SK-N-SH treated with all-trans-retinoic acid at 6 μM for 48 hours (cell line): ENCODE data around the gene NKX6-2.

Experiments
- ATAC-seq: fragments of 200-7000 bp; cut with Tn5 transposase; 3 replicates; pipeline ENCODE4 v1.9.1; 2020; ENCODE audit warnings: mild to moderate bottlenecking, moderate library complexity
- ARNTL ChIP-seq: fragments of 450-650 bp; formaldehyde crosslinking; IDR thresholded peaks from 2 replicates; pipeline ENCODE4 v1.5.0; 2020; ENCODE audit warnings: low read depth, mild to moderate bottlenecking, moderate library complexity, borderline replicate concordance
- BACH2 ChIP-seq: fragments of 250-450 bp; sonication (Bioruptor Pico); IDR thresholded peaks from 2 replicates; pipeline ENCODE4 v1.9.0; 2021; ENCODE audit warnings: mild to moderate bottlenecking, borderline replicate concordance
- CREB5 ChIP-seq: fragments of 250-450 bp; sonication (Bioruptor Pico); IDR thresholded peaks from 2 replicates; pipeline ENCODE4 v1.5.1; 2020; ENCODE audit warnings: low read depth, mild to moderate bottlenecking, moderate library complexity
- CSDC2 ChIP-seq: fragments of 250-450 bp; sonication (Bioruptor Pico); IDR thresholded peaks from 2 replicates; pipeline ENCODE4 v1.5.0; 2020; ENCODE audit warnings: mild to moderate bottlenecking, moderate library complexity
- CSRNP3 ChIP-seq: fragments of 250-450 bp; sonication (Bioruptor Pico); IDR thresholded peaks from 2 replicates; pipeline ENCODE4 v1.5.1; 2021; ENCODE audit warnings: mild to moderate bottlenecking, moderate library complexity
- ESRRG ChIP-seq: fragments of 250-450 bp; sonication (Bioruptor Pico); IDR thresholded peaks from 2 replicates; pipeline ENCODE4 v1.6.1; 2021; ENCODE audit warnings: mild to moderate bottlenecking
- GLIS3 ChIP-seq: fragments of 250-450 bp; sonication (Bioruptor Pico); IDR thresholded peaks from 2 replicates; pipeline ENCODE4 v1.5.0; 2020; ENCODE audit warnings: mild to moderate bottlenecking, moderate library complexity
- PATZ1 ChIP-seq: fragments of 250-450 bp; sonication (Bioruptor Pico); IDR thresholded peaks from 2 replicates; pipeline ENCODE4 v1.8.0; 2020; ENCODE audit warnings: mild to moderate bottlenecking, moderate library complexity, borderline replicate concordance
- POU6F1 ChIP-seq: fragments of 250-450 bp; sonication (Bioruptor Pico); IDR thresholded peaks from 2 replicates; pipeline ENCODE4 v1.8.0; 2021; ENCODE audit warnings: low read depth, mild to moderate bottlenecking, moderate library complexity, borderline replicate concordance
- PPARA ChIP-seq: fragments of 250-450 bp; sonication (Bioruptor Pico); IDR thresholded peaks from 2 replicates; pipeline ENCODE4 v1.5.0; 2020; ENCODE audit warnings: mild to moderate bottlenecking, borderline replicate concordance
- RARB ChIP-seq: fragments of 250-450 bp; sonication (Bioruptor Pico); IDR thresholded peaks from 2 replicates; pipeline ENCODE4 v1.8.0; 2021; ENCODE audit warnings: mild to moderate bottlenecking, moderate library complexity
- SNAI2 ChIP-seq: fragments of 250-450 bp; sonication (Bioruptor Pico); IDR thresholded peaks from 2 replicates; pipeline ENCODE4 v1.5.0; 2020; ENCODE audit warnings: mild to moderate bottlenecking, moderate library complexity
- TCF4 ChIP-seq: fragments of 250-450 bp; sonication (Bioruptor Pico); IDR thresholded peaks from 2 replicates; pipeline ENCODE4 v1.8.0; 2021; ENCODE audit warnings: mild to moderate bottlenecking, moderate library complexity, borderline replicate concordance
- TOX ChIP-seq: fragments of 250-450 bp; sonication (Bioruptor Pico); IDR thresholded peaks from 2 replicates; pipeline ENCODE4 v1.8.0; 2021; ENCODE audit warnings: mild to moderate bottlenecking, moderate library complexity, borderline replicate concordance
- TSHZ2 ChIP-seq: fragments of 250-450 bp; sonication (Bioruptor Pico); IDR thresholded peaks from 2 replicates; pipeline ENCODE4 v1.5.0; 2020; ENCODE audit warnings: mild to moderate bottlenecking, moderate library complexity
- ZC3H10 ChIP-seq: fragments of 250-450 bp; sonication (Bioruptor Pico); IDR thresholded peaks from 2 replicates; pipeline ENCODE4 v1.5.1; 2021; ENCODE audit warnings: mild to moderate bottlenecking, moderate library complexity
- ZFP3 ChIP-seq: fragments of 250-450 bp; sonication (Bioruptor Pico); IDR thresholded peaks from 2 replicates; pipeline ENCODE4 v1.5.0; 2020; ENCODE audit warnings: mild to moderate bottlenecking, moderate library complexity
- ZFP30 ChIP-seq: fragments of 450-650 bp; formaldehyde crosslinking; IDR thresholded peaks from 2 replicates; pipeline ENCODE4 v1.5.0; 2022; ENCODE audit warnings: mild to moderate bottlenecking, moderate library complexity
- ZNF565 ChIP-seq: fragments of 450-650 bp; formaldehyde crosslinking; conservative IDR thresholded peaks from 2 replicates; pipeline ENCODE4 v1.5.0; 2020; ENCODE audit warnings: low read depth, mild to moderate bottlenecking, moderate library complexity
- ZNF70 ChIP-seq: fragments of 450-650 bp; formaldehyde crosslinking; IDR thresholded peaks from 2 replicates; pipeline ENCODE4 v1.5.0; 2020; ENCODE audit warnings: mild to moderate bottlenecking, moderate library complexity
- ZNF8 ChIP-seq: fragments of 450-650 bp; formaldehyde crosslinking; IDR thresholded peaks from 2 replicates; pipeline ENCODE4 v1.5.0; 2020; ENCODE audit warnings: mild to moderate bottlenecking, moderate library complexity

Gene NKX6-2

GRCh38 chr10:132788180-132788830 lies 2.4 kb upstream of the NKX6-2 start (continued):
- no peak for TF ChIP-seq CSDC2
- TF ChIP-seq ZC3H10 (CRISPR knock-in tag): no peak
- TF ChIP-seq ZFP30 (CRISPR knock-in tag): no peak
- TF ChIP-seq, all 23 proteins: peak for 0

- TF ChIP-seq ZFP3 (CRISPR knock-in tag) (no peak), ESRRG (no peak), ARNTL (no peak), TCF4 (no peak), GLIS3 (CRISPR knock-in tag) (no peak), TSHZ2 (CRISPR knock-in tag) (no peak), SNAI2 (CRISPR knock-in tag) (no peak), RARB (CRISPR knock-in tag) (no peak), PPARA (no peak), BACH2 (CRISPR knock-in tag) (no peak), ZC3H10 (CRISPR knock-in tag) (no peak), CREB5 (CRISPR knock-in tag) (no peak), ZNF565 (CRISPR knock-in tag) (no peak), ZNF70 (CRISPR knock-in tag) (no peak), TOX (no peak), ZNF8 (CRISPR knock-in tag) (no peak), POU6F1 (CRISPR knock-in tag) (no peak), PATZ1 (CRISPR knock-in tag) (no peak), ZFP30 (CRISPR knock-in tag) (no peak)
- TF ChIP-seq, all 23 proteins: peak for 0
- ATAC-seq: no peak; the same call in 2 of the 3 replicates
Measured at GRCh38 chr10:132787495-132788179, 1.7 kb upstream of the NKX6-2 start.

- no peak for ATAC-seq
- TF ChIP-seq ZC3H10 (CRISPR knock-in tag): no peak
- no peak for TF ChIP-seq RARB (CRISPR knock-in tag)
- TF ChIP-seq POU6F1 (CRISPR knock-in tag): no peak
- no peak for TF ChIP-seq TOX
- no peak for TF ChIP-seq ESRRG
- no peak for TF ChIP-seq ARNTL
- no peak for TF ChIP-seq ZFP3 (CRISPR knock-in tag)
- no peak for TF ChIP-seq GLIS3 (CRISPR knock-in tag)
- TF ChIP-seq TSHZ2 (CRISPR knock-in tag): no peak
- no peak for TF ChIP-seq CSRNP3 (CRISPR knock-in tag)
- no peak for TF ChIP-seq CSDC2
Measured at GRCh38 chr10:132786884-132787494, 1.0 kb upstream of the NKX6-2 start.
